Cardiac fibroblast (primary cell): Measurements from ENCODE around the gene SP7.

Experiments used
- DNase-seq, 2 donors: peaks; one replicate each; pipeline versions ENCODE4 v3.0.0 to v3.0.0-alpha.2; 2010; ENCODE audit warnings: low read depth in 2 of 2
- H3K4me3 ChIP-seq, 2 donors: replicated peaks in 1 of 2; 1 replicate in 1 of 2; 2 replicates in 1 of 2; pipeline ENCODE4 v1.5.1; 2011; ENCODE audit warnings: low read depth in 2 of 2, low read length in 2 of 2, mild to moderate bottlenecking in 2 of 2, moderate library complexity in 1 of 2
- TF ChIP-seq, protein P1 (sequence below): IDR thresholded peaks from one replicate; pipeline ENCODE4 v1.5.1; 2011; ENCODE audit warnings: low read depth, mild to moderate bottlenecking, low read length, inconsistent platforms

Gene SP7

GRCh38 chr12:53292426-53292825 is 43.7 kb downstream of the SP7 start:
- no peak overlapping the region for H3K4me3 ChIP-seq
- TF ChIP-seq, protein P1, sequence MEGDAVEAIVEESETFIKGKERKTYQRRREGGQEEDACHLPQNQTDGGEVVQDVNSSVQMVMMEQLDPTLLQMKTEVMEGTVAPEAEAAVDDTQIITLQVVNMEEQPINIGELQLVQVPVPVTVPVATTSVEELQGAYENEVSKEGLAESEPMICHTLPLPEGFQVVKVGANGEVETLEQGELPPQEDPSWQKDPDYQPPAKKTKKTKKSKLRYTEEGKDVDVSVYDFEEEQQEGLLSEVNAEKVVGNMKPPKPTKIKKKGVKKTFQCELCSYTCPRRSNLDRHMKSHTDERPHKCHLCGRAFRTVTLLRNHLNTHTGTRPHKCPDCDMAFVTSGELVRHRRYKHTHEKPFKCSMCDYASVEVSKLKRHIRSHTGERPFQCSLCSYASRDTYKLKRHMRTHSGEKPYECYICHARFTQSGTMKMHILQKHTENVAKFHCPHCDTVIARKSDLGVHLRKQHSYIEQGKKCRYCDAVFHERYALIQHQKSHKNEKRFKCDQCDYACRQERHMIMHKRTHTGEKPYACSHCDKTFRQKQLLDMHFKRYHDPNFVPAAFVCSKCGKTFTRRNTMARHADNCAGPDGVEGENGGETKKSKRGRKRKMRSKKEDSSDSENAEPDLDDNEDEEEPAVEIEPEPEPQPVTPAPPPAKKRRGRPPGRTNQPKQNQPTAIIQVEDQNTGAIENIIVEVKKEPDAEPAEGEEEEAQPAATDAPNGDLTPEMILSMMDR: no peak
- DNase-seq: no peak

DNA sequence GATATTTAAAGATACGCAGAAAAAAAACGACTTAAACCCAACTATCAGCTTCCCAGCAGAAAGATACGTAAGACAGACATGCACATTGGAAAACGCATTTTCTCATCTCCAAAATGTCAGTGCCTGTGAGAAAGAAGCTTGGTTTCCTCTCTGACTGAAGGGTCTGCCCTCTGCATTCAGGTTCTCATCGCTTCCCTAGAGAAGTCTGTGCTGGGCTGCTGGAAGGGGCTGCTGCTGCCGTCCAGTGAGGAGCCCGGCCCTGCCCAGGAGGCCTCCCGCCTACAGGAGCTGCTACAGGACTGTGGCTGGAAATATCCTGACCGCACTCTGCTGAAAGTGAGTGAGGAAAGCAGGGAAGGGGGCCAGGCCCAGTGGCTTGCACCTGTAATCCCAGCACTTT is 45.5 kb downstream of the SP7 start:
- TF ChIP-seq, protein P1: no peak

GRCh38 chr12:53289891-53290290 is 46.3 kb downstream of the SP7 start:
- peak; percentile 10 to 56 for DNase-seq
- TF ChIP-seq, protein P1: no peak

More for the DNA sequence above, 45.5 kb downstream of the SP7 start:
- peak in 1 of 2 donors; percentile 47 for DNase-seq
- H3K4me3 ChIP-seq: no peak overlapping the region

GRCh38 chr12:53288322-53288721 is 47.8 kb downstream of the SP7 start:
- TF ChIP-seq, protein P1: no peak
- no peak for DNase-seq
- H3K4me3 ChIP-seq: no peak overlapping the region

More at GRCh38 chr12:53289891-53290290, 46.3 kb downstream of the SP7 start:
- H3K4me3 ChIP-seq: no peak overlapping the region

DNA sequence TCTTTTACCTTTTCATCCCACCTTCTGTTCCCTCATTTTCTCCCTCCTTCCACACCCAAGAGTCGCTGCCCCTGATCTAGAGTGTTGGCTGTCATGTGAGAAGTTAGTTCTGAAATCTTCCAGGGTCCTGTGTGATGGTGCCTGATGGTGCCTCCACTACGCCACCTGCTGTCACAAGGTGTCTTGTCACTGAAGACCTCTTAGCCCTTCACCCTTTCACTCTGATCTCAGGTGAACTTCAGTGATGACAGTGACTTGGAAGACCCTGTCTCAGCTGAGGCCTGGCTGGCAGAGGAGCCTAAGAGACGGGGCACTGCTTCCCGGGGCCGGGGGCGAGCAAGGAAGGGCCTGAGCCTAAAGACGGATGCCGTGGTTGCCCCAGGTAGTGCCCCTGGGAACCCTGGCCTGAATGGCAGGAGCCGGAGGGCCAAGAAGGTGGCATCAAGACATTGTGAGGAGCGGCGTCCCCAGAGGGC is 48.4 kb downstream of the SP7 start:
- DNase-seq: peak; percentile 68 to 70
- TF ChIP-seq, protein P1: peak; percentile 65
- H3K4me3 ChIP-seq: no peak overlapping the region

DNA sequence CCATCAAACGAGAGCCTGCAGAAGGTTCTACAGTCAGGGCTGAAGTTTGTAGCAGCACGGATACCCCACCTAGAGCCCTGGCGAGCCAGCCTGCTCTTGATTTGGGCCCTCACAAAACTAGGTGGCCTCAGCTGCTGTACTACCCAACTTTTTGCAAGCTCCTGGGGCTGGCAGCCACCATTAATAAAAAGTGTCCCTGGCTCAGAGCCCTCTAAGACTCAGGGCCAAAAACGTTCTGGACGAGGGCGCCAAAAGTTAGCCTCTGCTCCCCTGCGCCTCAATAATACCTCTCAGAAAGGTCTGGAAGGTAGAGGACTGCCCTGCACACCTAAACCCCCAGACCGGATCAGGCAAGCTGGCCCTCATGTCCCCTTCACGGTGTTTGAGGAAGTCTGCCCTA is 49.7 kb downstream of the SP7 start:
- DNase-seq: no peak
- TF ChIP-seq, protein P1: no peak
- no peak overlapping the region for H3K4me3 ChIP-seq

DNA sequence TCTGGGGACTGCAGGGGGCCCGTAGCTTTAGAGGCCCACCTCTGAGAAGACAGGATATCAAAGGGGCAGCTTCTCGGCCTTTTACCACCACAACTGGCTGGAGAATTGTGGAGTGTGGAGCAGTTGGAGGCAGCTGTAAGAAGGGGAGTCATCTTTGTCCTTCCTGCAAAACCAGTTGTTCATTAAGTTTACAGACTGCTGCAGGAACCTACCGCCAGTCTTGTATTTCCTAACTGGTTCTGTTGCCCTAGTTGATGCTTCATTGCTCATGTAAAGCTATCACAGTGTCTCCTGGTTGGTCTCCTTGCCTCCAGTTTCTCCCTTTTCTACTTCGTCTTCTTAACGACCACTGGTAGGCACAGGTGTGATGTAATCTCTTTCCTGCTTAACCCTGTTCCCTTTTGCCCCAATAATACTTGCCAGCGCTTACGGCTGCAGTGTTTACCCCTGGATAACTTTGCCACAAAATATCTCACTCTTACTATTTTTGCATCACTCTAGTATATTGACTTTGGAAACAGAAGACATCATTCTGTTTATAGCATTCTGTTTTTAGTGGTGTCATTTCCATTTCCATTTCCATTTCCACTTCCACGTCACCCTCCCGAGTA is 56.2 kb downstream of the SP7 start:
- TF ChIP-seq, protein P1: no peak
- no peak for DNase-seq
- no peak overlapping the region for H3K4me3 ChIP-seq
